ENCODE results near the gene DPP6.

GRCh38 chr7:154743206-154743605, 691.0 kb downstream of the DPP6 start:
- TF ChIP-seq, protein P1, sequence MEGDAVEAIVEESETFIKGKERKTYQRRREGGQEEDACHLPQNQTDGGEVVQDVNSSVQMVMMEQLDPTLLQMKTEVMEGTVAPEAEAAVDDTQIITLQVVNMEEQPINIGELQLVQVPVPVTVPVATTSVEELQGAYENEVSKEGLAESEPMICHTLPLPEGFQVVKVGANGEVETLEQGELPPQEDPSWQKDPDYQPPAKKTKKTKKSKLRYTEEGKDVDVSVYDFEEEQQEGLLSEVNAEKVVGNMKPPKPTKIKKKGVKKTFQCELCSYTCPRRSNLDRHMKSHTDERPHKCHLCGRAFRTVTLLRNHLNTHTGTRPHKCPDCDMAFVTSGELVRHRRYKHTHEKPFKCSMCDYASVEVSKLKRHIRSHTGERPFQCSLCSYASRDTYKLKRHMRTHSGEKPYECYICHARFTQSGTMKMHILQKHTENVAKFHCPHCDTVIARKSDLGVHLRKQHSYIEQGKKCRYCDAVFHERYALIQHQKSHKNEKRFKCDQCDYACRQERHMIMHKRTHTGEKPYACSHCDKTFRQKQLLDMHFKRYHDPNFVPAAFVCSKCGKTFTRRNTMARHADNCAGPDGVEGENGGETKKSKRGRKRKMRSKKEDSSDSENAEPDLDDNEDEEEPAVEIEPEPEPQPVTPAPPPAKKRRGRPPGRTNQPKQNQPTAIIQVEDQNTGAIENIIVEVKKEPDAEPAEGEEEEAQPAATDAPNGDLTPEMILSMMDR (conservative IDR thresholded peaks at IDR 0.05; ENCODE audit: low read length), result no peak
- TF ChIP-seq EZH2phosphoT487 (IDR thresholded peaks at IDR 0.05; ENCODE audit: borderline replicate concordance, low read depth, low read length), result no peak
